ENCODE data around the gene TRMT1L. TPM values are rescaled to one million over a fixed set of nuclear protein-coding genes. Genes with fewer than 3 reads are reported as not detected.

The TRMT1L gene
- total RNA-seq, 1 experiment from 2014 or later = 19.5 TPM

DNA sequence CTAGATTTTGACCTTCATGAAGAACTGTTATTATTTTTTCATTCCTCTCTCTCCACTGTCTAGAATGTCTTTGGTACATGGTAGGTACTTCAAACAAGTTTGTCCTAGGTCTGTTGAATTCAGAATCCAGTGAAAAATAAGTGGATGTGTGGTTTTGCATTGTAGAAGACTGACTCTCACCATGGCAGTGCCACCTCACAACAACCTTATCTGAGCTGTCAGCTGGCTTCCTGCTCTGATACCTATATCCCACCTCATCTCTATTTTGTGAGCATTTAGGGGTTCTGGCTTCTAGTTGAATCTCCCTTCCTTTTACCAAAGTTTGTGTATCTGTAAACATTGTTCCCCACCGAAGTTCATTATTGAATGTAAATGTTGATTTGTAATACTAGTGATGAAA is 9.4 kb upstream of the TRMT1L start:
- no TSS peak for BruUV-seq (replicated peaks)
- Histone ChIP-seq H3K27me3 (ENCODE audit: control insufficient read depth, insufficient read depth, low read length) (no peaks in the 10 kb centered on the region), H3K9me3 (ENCODE audit: control insufficient read depth, insufficient read depth, low read depth, low read length) (no peaks in the 10 kb centered on the region), H3K36me3 (ENCODE audit: control insufficient read depth, insufficient read depth, low read length) (no peaks in the 10 kb centered on the region), H3K4me3 (ENCODE audit: low read depth in 2 of 2, low read length in 2 of 2) (no peak overlapping the region), H3K4me1 (ENCODE audit: control insufficient read depth, insufficient read depth, low read length) (no peaks in the 10 kb centered on the region), H3K27ac (ENCODE audit: low read length) (no peak overlapping the region)
- POLR2A ChIA-PET = no interaction called here
- DNase-seq (ENCODE audit: low read depth, low spot score) = no peak
- intact Hi-C loops (cut with micrococcal nuclease; ENCODE audit: unreplicated experiment) = no loop called here
- CTCF ChIA-PET = no interaction called here
- ATAC-seq = no peak
- in situ Hi-C loops (cut with HindIII; ENCODE audit: low pct_unique_long_range_greater_than_20kb, low sequenced_read_pairs) = no loop called here
- TF ChIP-seq, protein P1, sequence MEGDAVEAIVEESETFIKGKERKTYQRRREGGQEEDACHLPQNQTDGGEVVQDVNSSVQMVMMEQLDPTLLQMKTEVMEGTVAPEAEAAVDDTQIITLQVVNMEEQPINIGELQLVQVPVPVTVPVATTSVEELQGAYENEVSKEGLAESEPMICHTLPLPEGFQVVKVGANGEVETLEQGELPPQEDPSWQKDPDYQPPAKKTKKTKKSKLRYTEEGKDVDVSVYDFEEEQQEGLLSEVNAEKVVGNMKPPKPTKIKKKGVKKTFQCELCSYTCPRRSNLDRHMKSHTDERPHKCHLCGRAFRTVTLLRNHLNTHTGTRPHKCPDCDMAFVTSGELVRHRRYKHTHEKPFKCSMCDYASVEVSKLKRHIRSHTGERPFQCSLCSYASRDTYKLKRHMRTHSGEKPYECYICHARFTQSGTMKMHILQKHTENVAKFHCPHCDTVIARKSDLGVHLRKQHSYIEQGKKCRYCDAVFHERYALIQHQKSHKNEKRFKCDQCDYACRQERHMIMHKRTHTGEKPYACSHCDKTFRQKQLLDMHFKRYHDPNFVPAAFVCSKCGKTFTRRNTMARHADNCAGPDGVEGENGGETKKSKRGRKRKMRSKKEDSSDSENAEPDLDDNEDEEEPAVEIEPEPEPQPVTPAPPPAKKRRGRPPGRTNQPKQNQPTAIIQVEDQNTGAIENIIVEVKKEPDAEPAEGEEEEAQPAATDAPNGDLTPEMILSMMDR (IDR thresholded peaks at IDR 0.05) = no peak
- TF ChIP-seq POLR2AphosphoS5 (IDR thresholded peaks at IDR 0.05; ENCODE audit: low read depth, low read length) (no peak), SIN3A (IDR thresholded peaks at IDR 0.05; ENCODE audit: borderline replicate concordance, insufficient read depth, low read depth, low read length) (no peak)

DNA sequence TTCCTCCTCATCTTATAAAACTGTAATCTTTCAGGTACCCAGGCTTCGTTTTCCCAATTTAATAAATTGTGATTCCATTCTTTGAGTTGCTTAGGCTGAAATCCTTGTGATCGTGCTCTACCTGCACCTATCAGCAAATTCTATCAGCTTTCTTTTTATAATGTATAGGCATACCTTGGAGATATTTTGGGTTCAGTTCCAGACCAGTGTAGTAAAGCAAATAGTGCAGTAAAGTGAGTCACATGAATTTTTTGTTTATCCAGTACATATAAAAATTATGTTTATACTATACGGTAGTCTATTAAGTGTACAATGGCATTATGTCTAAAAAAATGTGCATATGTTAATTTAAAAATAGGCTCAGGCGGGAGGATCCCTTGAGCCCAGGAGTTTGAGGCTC is 5.7 kb upstream of the TRMT1L start:
- Histone ChIP-seq H3K27me3 (ENCODE audit: control insufficient read depth, insufficient read depth, low read length) (no peaks in the 10 kb centered on the region), H3K27ac (ENCODE audit: low read length) (no peak overlapping the region), H3K9me3 (ENCODE audit: control insufficient read depth, insufficient read depth, low read depth, low read length) (no peaks in the 10 kb centered on the region), H3K4me3 (ENCODE audit: low read depth in 2 of 2, low read length in 2 of 2) (no peak overlapping the region), H3K4me1 (ENCODE audit: control insufficient read depth, insufficient read depth, low read length) (peaks cover 4% of the 10 kb centered on the region; the same call in 1 of the 2 replicates), H3K36me3 (ENCODE audit: control insufficient read depth, insufficient read depth, low read length) (peaks cover 2% of the 10 kb centered on the region; the same call in 1 of the 2 replicates)
- DNase-seq (ENCODE audit: low read depth, low spot score) (no peak), ATAC-seq (no peak)
- POLR2A ChIA-PET = no interaction called here
- no TSS peak for BruUV-seq (replicated peaks)
- TF ChIP-seq, protein P1 (IDR thresholded peaks at IDR 0.05) = no peak
- TF ChIP-seq, protein P2, sequence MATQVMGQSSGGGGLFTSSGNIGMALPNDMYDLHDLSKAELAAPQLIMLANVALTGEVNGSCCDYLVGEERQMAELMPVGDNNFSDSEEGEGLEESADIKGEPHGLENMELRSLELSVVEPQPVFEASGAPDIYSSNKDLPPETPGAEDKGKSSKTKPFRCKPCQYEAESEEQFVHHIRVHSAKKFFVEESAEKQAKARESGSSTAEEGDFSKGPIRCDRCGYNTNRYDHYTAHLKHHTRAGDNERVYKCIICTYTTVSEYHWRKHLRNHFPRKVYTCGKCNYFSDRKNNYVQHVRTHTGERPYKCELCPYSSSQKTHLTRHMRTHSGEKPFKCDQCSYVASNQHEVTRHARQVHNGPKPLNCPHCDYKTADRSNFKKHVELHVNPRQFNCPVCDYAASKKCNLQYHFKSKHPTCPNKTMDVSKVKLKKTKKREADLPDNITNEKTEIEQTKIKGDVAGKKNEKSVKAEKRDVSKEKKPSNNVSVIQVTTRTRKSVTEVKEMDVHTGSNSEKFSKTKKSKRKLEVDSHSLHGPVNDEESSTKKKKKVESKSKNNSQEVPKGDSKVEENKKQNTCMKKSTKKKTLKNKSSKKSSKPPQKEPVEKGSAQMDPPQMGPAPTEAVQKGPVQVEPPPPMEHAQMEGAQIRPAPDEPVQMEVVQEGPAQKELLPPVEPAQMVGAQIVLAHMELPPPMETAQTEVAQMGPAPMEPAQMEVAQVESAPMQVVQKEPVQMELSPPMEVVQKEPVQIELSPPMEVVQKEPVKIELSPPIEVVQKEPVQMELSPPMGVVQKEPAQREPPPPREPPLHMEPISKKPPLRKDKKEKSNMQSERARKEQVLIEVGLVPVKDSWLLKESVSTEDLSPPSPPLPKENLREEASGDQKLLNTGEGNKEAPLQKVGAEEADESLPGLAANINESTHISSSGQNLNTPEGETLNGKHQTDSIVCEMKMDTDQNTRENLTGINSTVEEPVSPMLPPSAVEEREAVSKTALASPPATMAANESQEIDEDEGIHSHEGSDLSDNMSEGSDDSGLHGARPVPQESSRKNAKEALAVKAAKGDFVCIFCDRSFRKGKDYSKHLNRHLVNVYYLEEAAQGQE (IDR thresholded peaks at IDR 0.05; ENCODE audit: insufficient read depth in 1 of 2, low read depth in 2 of 2, low read length in 1 of 2) = no peak
- TF ChIP-seq SIN3A (IDR thresholded peaks at IDR 0.05; ENCODE audit: borderline replicate concordance, insufficient read depth, low read depth, low read length) = no peak
- no peak for TF ChIP-seq TCF7L2 (IDR thresholded peaks at IDR 0.05; ENCODE audit: low read depth, low read length)
- no peak for TF ChIP-seq POLR2AphosphoS5 (IDR thresholded peaks at IDR 0.05; ENCODE audit: low read depth, low read length)
- CTCF ChIA-PET = no interaction called here
- in situ Hi-C loops (cut with HindIII; ENCODE audit: low pct_unique_long_range_greater_than_20kb, low sequenced_read_pairs) (no loop called here), intact Hi-C loops (cut with micrococcal nuclease; ENCODE audit: unreplicated experiment) (no loop called here)
